Neural cell (in vitro differentiated cells): Measurements from ENCODE around the gene CUX1.

ENCODE experiments used
- CTCF ChIP-seq: fragments of 450-650 bp; IDR thresholded peaks from 2 replicates; pipeline ENCODE4 v1.5.1; 2014; ENCODE audit warnings: antibody characterized with exemption, mild to moderate bottlenecking, moderate library complexity; ENCODE audit not compliant: poor library complexity, severe bottlenecking
- POLR2AphosphoS5 ChIP-seq: IDR thresholded peaks from 2 replicates; pipeline ENCODE4 v1.6.1; 2012
- TAF1 ChIP-seq: IDR thresholded peaks from 2 replicates; pipeline ENCODE4 v1.6.1; 2012; ENCODE audit warnings: low read depth

GRCh38 chr7:101927802-101928201, 110.4 kb downstream of the CUX1 start:
- TF ChIP-seq CTCF (no peak), TAF1 (no peak), POLR2AphosphoS5 (no peak)
